ENCODE results near the gene SLC35G3. TPM values are rescaled to one million over a fixed set of nuclear protein-coding genes. Genes with fewer than 3 reads are reported as not detected.

The SLC35G3 gene
- polyA plus RNA-seq, 1 donor (not counting 4 experiments of a cell fraction or from before 2014, with no cell fraction given), result not detected

DNA sequence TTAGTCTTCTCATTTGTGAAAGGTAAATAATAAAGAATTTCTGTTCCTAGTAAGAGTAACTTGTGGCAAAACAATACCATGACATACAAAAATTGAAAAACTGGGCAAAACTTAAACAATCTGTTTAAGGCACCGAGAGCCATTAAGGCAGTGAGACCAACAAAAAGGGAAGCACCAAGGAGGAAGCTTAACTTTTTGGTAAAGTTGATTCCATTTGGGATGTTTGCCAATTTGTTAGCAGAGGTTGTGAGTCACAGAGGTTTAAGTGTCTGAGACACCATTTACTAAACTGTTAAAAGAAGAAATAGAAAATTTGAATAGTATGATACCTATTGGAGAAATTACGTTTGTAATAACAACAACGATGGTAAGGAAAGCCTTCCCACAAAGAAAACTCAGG, 4.9 kb downstream of the SLC35G3 start:
- Histone ChIP-seq H3K9me3 (ENCODE audit: control insufficient read depth, low read depth, low read length) (no peaks in the 10 kb centered on the region), H3K36me3 (ENCODE audit: control insufficient read depth in 2 of 2, extremely low read depth in 1 of 2, insufficient read depth in 2 of 2, low read length in 2 of 2) (no peaks in the 10 kb centered on the region), H3K4me3 (ENCODE audit: control insufficient read depth in 2 of 3, extremely low read depth in 1 of 3, insufficient read depth in 2 of 3, low read depth in 1 of 3, low read length in 3 of 3) (no peak overlapping the region), H3K9me1 (ENCODE audit: control insufficient read depth, extremely low read depth, insufficient read depth, low read length) (no peaks in the 10 kb centered on the region), H3K79me2 (ENCODE audit: control insufficient read depth, insufficient read depth, low read length) (no peaks in the 10 kb centered on the region), H4K20me1 (ENCODE audit: control insufficient read depth, extremely low read depth, insufficient read depth, low read length) (no peaks in the 10 kb centered on the region), H3K27ac (ENCODE audit: control insufficient read depth, insufficient read depth, low read length) (no peak overlapping the region), H3K4me2 (ENCODE audit: control insufficient read depth, extremely low read depth, insufficient read depth, low read depth, low read length) (no peak overlapping the region), H2AFZ (ENCODE audit: control insufficient read depth, low read length) (no peak overlapping the region), H3K9ac (ENCODE audit: control insufficient read depth, extremely low read depth, insufficient read depth, low read length) (no peak overlapping the region), H3K4me1 (ENCODE audit: control insufficient read depth, extremely low read depth, insufficient read depth, low read length) (peaks cover 19% of the 10 kb centered on the region), H3K27me3 (ENCODE audit: control insufficient read depth, extremely low read depth, insufficient read depth, low read length) (no peaks in the 10 kb centered on the region)
- TF ChIP-seq EZH2 (IDR thresholded peaks at IDR 0.05; ENCODE audit: low read length) (no peak), CTCF (optimal IDR thresholded peaks at IDR 0.05 in 1 of 3, IDR thresholded peaks at IDR 0.05 in 1 of 3, conservative IDR thresholded peaks at IDR 0.05 in 1 of 3; ENCODE audit: extremely low read depth in 1 of 3, insufficient read depth in 2 of 3, low read length in 3 of 3) (no peak)
- DNase-seq (ENCODE audit: low read depth, low spot score) (no peak), FAIRE-seq (peak; percentile 58)
- dilution Hi-C loops (cut with MboI; ENCODE audit: extremely low pct_ligation_motif_present, low sequenced_read_pairs), result no loop called here

GRCh38 chr17:35188111-35188510, 6.1 kb downstream of the SLC35G3 start:
- H3K9me1 ChIP-seq (ENCODE audit: control insufficient read depth, extremely low read depth, insufficient read depth, low read length), result no peaks in the 10 kb centered on the region
- no peak overlapping the region for H3K9ac ChIP-seq (ENCODE audit: control insufficient read depth, extremely low read depth, insufficient read depth, low read length)
- H3K27ac ChIP-seq (ENCODE audit: control insufficient read depth, insufficient read depth, low read length), result no peak overlapping the region
- dilution Hi-C loops (cut with MboI; ENCODE audit: extremely low pct_ligation_motif_present, low sequenced_read_pairs), result no loop called here
- FAIRE-seq (no peak), DNase-seq (ENCODE audit: low read depth, low spot score) (no peak)
- H3K79me2 ChIP-seq (ENCODE audit: control insufficient read depth, insufficient read depth, low read length), result no peaks in the 10 kb centered on the region
- no peaks in the 10 kb centered on the region for H3K36me3 ChIP-seq (ENCODE audit: control insufficient read depth in 2 of 2, extremely low read depth in 1 of 2, insufficient read depth in 2 of 2, low read length in 2 of 2)
- H2AFZ ChIP-seq (ENCODE audit: control insufficient read depth, low read length), result no peak overlapping the region
- no peak for TF ChIP-seq CTCF (optimal IDR thresholded peaks at IDR 0.05 in 1 of 3, IDR thresholded peaks at IDR 0.05 in 1 of 3, conservative IDR thresholded peaks at IDR 0.05 in 1 of 3; ENCODE audit: extremely low read depth in 1 of 3, insufficient read depth in 2 of 3, low read length in 3 of 3)
- no peak for TF ChIP-seq EZH2 (IDR thresholded peaks at IDR 0.05; ENCODE audit: low read length)
- H3K4me2 ChIP-seq (ENCODE audit: control insufficient read depth, extremely low read depth, insufficient read depth, low read depth, low read length), result peak overlapping the region; percentile 57
- H4K20me1 ChIP-seq (ENCODE audit: control insufficient read depth, extremely low read depth, insufficient read depth, low read length), result no peaks in the 10 kb centered on the region
- no peak overlapping the region for H3K4me3 ChIP-seq (ENCODE audit: control insufficient read depth in 2 of 3, extremely low read depth in 1 of 3, insufficient read depth in 2 of 3, low read depth in 1 of 3, low read length in 3 of 3)
- H3K9me3 ChIP-seq (ENCODE audit: control insufficient read depth, low read depth, low read length), result no peaks in the 10 kb centered on the region
- peaks cover 19% of the 10 kb centered on the region for H3K4me1 ChIP-seq (ENCODE audit: control insufficient read depth, extremely low read depth, insufficient read depth, low read length)
- no peaks in the 10 kb centered on the region for H3K27me3 ChIP-seq (ENCODE audit: control insufficient read depth, extremely low read depth, insufficient read depth, low read length)

Measured in keratinocyte (primary cell).